Thyroid gland (tissue), 4 donors: Measurements from ENCODE around the gene DTX2.
"Not testable (repeated sequence)": the region's sequence is repeated elsewhere in the genome, so short reads cannot be mapped to it uniquely, and the experiment has no call there.

Source experiments
- CTCF ChIP-seq, 6 experiments: fragments of 200-600 bp in 3 of 6; fragments of 450-650 bp in 3 of 6; sonication (generic) in 3 of 6; IDR thresholded peaks; one replicate each; pipeline ENCODE4 v1.5.1; 2016 to 2019; ENCODE audit warnings: antibody characterized with exemption in 6 of 6, mild to moderate bottlenecking in 2 of 6, inconsistent platforms in 1 of 6, moderate library complexity in 1 of 6
- POLR2A ChIP-seq, 2 donors: fragments of 450-650 bp; IDR thresholded peaks; one replicate each; pipeline ENCODE4 v1.6.1; 2017; ENCODE audit warnings: antibody characterized with exemption in 2 of 2, mild to moderate bottlenecking in 2 of 2, moderate library complexity in 1 of 2

- not testable (repeated sequence) for TF ChIP-seq CTCF, POLR2A (IDR thresholded peaks at IDR 0.05)
Measured at GRCh38 chr7:76421097-76421496, 40.4 kb upstream of the DTX2 start.
